NB4 (cell line): ENCODE data around the gene GLP1R.

ENCODE experiments used
- DNase-seq: peaks from one replicate; pipeline ENCODE4 v3.0.0; 2010; ENCODE audit warnings: low read depth
- H3K4me3 ChIP-seq: one replicate; pipeline ENCODE4 v1.5.1; 2011; ENCODE audit warnings: mild to moderate bottlenecking, low read depth, low read length, moderate library complexity
- MYC ChIP-seq: IDR thresholded peaks from 2 replicates; pipeline ENCODE4 v1.6.1; 2011; ENCODE audit warnings: low read depth, low read length
- POLR2A ChIP-seq: IDR thresholded peaks from 2 replicates; pipeline ENCODE4 v1.6.1; 2011; ENCODE audit warnings: mild to moderate bottlenecking; ENCODE audit not compliant: insufficient read length; ENCODE audit errors: extremely low read depth
- TF ChIP-seq, protein P1 (sequence below): IDR thresholded peaks from one replicate; pipeline ENCODE4 v1.5.1; 2012; ENCODE audit warnings: low read depth, low read length
- TF ChIP-seq, protein P2 (sequence below): IDR thresholded peaks from 2 replicates; pipeline ENCODE4 v1.6.1; 2011; ENCODE audit warnings: low read depth, low read length

Gene GLP1R

DNA sequence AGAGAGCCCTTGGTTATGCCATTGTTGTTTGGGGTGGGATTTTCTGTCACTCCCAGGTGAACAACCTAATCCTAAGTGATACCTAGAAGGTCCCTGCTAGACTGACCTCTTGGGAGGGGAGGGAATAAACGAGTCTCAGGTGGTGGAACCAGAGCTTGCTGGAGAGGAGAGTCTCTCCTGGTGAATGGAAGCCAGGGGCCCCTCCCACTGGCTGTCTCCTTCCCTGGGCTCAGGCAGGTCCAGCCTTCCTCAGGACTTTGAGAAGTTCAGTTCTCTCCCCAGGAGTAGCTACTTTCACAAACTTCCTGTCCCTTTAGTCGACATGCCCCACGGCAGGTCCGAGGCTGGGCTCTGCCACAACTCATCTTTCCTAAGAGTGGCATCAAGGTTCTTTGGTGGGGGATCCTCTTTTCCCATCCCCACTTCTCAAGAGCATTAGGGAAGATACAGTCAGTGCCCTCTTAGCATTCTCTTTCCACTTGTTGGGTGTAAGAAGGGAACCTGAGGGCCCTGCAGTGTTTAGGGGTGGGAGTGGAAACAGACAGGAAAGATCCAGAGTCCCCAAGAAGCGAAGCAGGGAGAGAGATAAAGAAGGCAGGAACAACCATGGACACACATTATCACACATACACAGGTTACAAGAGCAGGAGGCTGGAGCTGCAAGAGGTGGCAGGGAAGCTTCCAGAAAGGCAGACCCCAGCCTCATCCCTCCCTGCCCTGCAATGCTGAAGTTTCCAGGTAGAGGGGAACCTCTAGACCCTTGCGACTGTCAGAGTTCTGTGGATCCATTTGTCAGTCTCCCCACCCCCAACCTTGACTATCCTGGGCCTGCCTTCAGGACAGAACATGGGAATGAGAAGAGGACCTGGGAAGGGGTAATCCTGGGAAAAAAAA, 900 bp upstream of the GLP1R start:
- H3K4me3 ChIP-seq = peak overlapping the region; percentile 11
- TF ChIP-seq MYC (no peak), POLR2A (no peak)
- TF ChIP-seq, protein P1, sequence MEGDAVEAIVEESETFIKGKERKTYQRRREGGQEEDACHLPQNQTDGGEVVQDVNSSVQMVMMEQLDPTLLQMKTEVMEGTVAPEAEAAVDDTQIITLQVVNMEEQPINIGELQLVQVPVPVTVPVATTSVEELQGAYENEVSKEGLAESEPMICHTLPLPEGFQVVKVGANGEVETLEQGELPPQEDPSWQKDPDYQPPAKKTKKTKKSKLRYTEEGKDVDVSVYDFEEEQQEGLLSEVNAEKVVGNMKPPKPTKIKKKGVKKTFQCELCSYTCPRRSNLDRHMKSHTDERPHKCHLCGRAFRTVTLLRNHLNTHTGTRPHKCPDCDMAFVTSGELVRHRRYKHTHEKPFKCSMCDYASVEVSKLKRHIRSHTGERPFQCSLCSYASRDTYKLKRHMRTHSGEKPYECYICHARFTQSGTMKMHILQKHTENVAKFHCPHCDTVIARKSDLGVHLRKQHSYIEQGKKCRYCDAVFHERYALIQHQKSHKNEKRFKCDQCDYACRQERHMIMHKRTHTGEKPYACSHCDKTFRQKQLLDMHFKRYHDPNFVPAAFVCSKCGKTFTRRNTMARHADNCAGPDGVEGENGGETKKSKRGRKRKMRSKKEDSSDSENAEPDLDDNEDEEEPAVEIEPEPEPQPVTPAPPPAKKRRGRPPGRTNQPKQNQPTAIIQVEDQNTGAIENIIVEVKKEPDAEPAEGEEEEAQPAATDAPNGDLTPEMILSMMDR = no peak
- TF ChIP-seq, protein P2, sequence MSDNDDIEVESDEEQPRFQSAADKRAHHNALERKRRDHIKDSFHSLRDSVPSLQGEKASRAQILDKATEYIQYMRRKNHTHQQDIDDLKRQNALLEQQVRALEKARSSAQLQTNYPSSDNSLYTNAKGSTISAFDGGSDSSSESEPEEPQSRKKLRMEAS = no peak
- DNase-seq = no peak

DNA sequence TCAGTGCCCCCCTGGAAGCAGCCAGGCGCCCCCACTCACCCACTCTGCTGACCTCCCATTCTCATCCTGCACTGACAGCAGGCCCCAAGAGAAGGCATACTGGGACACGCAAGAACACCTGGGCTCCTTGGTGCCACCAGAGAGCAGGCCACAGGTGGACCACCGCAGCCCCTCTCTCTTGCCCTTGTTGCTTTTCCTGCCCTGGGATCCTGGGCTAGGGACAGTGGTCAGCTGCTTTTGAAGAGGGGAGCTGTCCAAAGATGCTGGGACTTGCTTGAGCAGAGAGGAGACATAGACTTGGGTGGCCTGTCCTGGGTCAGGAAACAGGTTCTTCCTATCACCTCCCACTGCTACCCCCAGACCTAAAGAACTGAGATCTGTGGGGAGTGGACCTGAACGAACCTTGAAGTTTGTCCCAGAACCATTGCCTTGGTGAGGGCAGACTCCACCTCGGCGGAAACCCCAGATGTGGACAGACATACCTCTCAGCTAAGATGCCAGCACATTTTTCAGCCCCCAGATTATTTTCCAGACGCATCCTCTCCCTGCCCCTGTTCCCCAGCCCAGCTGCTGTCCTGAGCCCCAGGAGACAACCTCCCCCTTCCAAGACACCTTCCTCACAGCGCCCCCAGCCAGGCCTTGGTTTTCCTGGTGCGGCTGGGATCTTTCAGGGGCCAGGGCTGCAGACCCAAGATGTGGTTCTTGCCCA, 1.1 kb downstream of the GLP1R start:
- DNase-seq = no peak
- H3K4me3 ChIP-seq = no peak overlapping the region
- TF ChIP-seq MYC (no peak), POLR2A (no peak)
- TF ChIP-seq, protein P2 = no peak
- TF ChIP-seq, protein P1 = no peak

DNA sequence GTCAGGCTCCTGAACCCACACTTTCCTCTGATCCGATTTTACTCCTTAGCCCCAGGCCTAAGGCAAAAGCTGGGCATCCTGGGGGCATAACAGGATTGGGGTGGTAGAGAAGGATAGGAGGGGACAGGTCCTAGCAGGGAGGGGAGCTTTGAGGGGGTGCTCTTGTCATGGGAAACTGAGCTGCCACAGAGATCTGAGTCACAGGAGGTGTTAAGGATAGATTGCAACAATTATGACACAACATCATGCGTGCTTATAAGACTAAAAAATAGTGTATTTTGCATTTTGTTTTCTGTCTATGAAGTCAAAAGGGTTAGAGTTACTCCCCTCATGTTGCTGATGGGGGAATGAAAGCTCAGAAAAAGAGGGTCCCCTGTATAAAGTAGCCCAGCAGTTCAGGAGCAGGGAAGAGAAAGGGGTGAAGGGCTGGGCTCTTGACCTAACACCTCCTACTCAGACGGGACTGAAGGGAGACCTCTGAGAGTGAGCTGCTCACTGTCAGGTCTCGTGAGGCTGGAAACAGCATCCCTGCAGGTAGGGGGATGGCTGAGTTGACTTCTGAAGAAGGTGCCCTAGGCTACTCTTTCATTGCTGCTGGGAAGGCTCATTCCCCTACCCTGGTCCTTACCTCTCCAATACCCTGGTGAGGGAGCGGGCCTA, 2.0 kb downstream of the GLP1R start:
- DNase-seq = peak; percentile 62
- TF ChIP-seq MYC = no peak
- no peak overlapping the region for H3K4me3 ChIP-seq

DNA sequence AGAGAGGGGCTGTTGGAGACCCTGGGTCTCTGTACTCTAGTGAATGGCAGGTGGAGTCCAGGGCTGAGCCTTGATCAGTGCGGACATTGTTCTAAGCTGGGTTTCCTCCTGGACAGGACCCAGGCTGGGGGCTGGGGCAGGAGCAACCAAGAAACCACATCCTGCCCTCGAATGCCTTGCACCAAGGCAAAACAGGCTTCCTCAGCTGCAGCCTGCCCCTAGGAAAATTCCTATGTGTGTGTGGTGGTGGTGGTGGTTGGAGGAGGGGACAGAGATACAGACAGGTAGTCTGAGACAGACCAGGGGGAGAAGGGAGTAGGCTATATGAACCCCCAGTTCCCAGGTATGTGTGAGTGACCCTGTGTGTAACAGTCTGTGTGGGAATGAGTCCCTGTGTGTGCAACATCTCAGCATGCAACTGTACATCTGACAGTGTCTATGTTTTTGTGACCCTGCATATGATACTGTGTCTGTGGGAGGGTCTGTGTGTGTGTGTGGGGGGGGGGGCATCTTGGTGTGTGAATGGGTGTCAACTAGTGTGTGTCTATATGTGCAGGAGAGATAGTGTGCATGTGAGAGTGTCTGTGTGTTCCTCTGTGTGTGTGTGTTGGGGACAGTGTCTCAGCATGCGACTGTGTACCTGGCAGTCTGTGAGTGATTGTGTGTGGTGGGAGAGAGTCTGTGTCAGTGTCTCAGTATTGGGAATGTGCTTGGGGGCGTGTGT, 3.0 kb downstream of the GLP1R start:
- H3K4me3 ChIP-seq = peak overlapping the region; percentile 7
- peak; percentile 63 for DNase-seq
- TF ChIP-seq, protein P1 = no peak
- TF ChIP-seq, protein P2 = 0 out of 2 replicates have a peak, but pooled peaks have one; percentile 21
- TF ChIP-seq MYC = no peak

DNA sequence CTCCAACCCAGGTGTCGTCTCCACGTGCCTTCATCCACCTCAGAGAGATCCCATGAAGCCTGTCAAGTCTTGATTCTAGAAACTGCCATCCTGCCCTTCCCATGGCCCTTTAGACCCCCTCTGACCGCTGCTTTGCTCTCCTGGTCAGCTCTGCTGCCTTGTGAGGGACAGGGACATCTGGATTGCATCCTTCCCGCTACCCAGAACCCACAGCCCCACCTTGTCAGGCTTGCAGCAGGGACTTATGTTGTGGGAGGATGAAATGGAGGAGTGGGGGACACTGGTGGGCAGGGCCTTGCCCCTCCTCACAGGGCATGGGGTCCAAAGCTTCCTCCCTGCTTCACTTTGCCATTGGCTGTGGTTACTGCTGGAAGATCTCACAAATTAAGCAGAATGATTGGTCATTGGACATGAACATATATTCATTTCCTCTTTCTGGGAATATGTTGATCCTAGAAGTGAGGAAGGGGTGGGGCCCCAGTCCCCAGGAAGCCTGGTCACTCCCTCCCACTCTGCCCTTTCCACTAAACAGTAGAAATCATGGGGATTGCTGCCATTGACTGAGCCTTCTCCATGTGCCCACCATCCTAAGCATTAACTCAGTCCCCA, 4.5 kb downstream of the GLP1R start:
- H3K4me3 ChIP-seq = no peak overlapping the region
- DNase-seq = no peak
- TF ChIP-seq, protein P1 = no peak
- no peak for TF ChIP-seq MYC
- no peak for TF ChIP-seq POLR2A
- TF ChIP-seq, protein P2 = no peak
